H1 (cell line): Measurements from ENCODE around the gene MARK1. TPM values are rescaled to one million over a fixed set of nuclear protein-coding genes. Genes with fewer than 3 reads are reported as not detected.

Experiments
- CBX8 ChIP-seq: fragments of 300-800, 300-1000 bp; sonication (generic); IDR thresholded peaks from 2 replicates; pipeline ENCODE4 v1.7.1; 2016; ENCODE audit warnings: low read depth, low read length, borderline replicate concordance
- EP300 ChIP-seq, 2 experiments: IDR thresholded peaks; 1 replicate in 1 of 2; 2 replicates in 1 of 2; pipeline ENCODE4 v1.6.1; 2011 to 2012; ENCODE audit warnings: low read depth in 2 of 2, low read length in 2 of 2, mild to moderate bottlenecking in 2 of 2, borderline replicate concordance in 1 of 2, inconsistent platforms in 1 of 2, moderate library complexity in 1 of 2
- JUN ChIP-seq: IDR thresholded peaks from 2 replicates; pipeline ENCODE4 v1.6.1; 2011; ENCODE audit warnings: low read depth, mild to moderate bottlenecking, improper control_type of control experiment, low read length
- NRF1 ChIP-seq: IDR thresholded peaks from 2 replicates; pipeline ENCODE4 v1.6.1; 2011; ENCODE audit warnings: mild to moderate bottlenecking, low read depth, low read length, improper control_type of control experiment
- POLR2AphosphoS5 ChIP-seq: IDR thresholded peaks from 2 replicates; pipeline ENCODE4 v1.6.1; 2011; ENCODE audit warnings: low read depth, low read length
- TAF1 ChIP-seq: IDR thresholded peaks from 2 replicates; pipeline ENCODE4 v1.6.1; 2011; ENCODE audit warnings: mild to moderate bottlenecking, low read depth, low read length
- TCF12 ChIP-seq: IDR thresholded peaks from 2 replicates; pipeline ENCODE4 v1.6.1; 2011; ENCODE audit warnings: low read depth, mild to moderate bottlenecking, low read length
- ZNF274 ChIP-seq: IDR thresholded peaks from 2 replicates; pipeline ENCODE4 v1.7.0; 2012; ENCODE audit warnings: low read length, borderline replicate concordance; ENCODE audit errors: extremely low read depth
- polyA plus RNA-seq, 7 experiments: library from polyadenylated mRNA; depleted of rRNA in 3 of 7; stranded (reverse) in 5 of 7; unstranded in 2 of 7; fragments of >200 nt in 5 of 7; fragments of 200-250 nt in 2 of 7; gene quantifications; 1 replicate in 5 of 7; 2 replicates in 1 of 7; 4 replicates in 1 of 7; pipeline versions ENCODE4 v1.2.1 to v1.2.3, GENCODE V29; 2011 to 2013; ENCODE audit warnings: missing spikeins in 2 of 7, mixed read lengths in 2 of 7
- total RNA-seq: library from RNA; stranded (reverse); fragmentation: NEBNext Ultra II Directional; extraction: Animal tissue kit (Norgen Biotek cat#: 25700); gene quantifications from 2 replicates; pipeline ENCODE4 v1.2.1, GENCODE V29; 2021
- TF ChIP-seq, protein P1 (sequence below), 3 experiments: IDR thresholded peaks; 1 replicate in 2 of 3; 2 replicates in 1 of 3; pipeline versions ENCODE4 v1.5.1 to v1.6.1; 2011; ENCODE audit warnings: low read length in 3 of 3, mild to moderate bottlenecking in 3 of 3, inconsistent platforms in 2 of 3, low read depth in 1 of 3, moderate library complexity in 1 of 3; ENCODE audit not compliant: insufficient read depth in 1 of 3; ENCODE audit errors: control extremely low read depth in 1 of 3

The MARK1 gene
- total and polyA plus RNA-seq, 2 of the 8 experiments (the other 6 are each of a cell fraction or from before 2014, with no cell fraction given): 5.5 to 20.5 TPM

DNA sequence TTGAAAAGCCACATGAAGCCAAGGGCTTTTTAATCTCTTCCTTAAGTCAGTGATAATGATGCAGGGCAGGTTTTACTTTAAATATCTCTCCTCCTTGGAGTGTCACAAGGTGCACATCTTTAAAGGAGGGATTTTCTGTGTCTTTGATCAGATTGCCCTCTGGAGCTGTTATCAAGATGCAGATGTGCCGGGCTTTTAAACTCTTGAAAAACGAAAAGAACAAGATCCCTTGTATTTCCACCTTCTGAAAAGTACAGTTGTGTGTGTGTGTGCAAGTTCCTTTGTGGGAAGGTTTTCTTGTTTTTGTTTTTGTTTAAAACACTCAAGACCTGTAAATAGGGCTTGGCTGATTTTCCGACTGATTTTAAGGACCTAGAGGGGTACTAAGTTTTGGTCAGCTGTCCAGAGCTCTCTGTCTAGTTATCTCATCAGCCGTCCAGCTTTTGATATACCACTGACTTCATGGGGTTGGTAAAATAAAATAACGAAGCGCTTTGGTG lies 1.6 kb downstream of the MARK1 start (continued):
- no peak for TF ChIP-seq JUN
- no peak for TF ChIP-seq CBX8
- no peak for TF ChIP-seq EP300 (IDR thresholded peaks at IDR 0.05; ENCODE audit: borderline replicate concordance in 1 of 2, low read depth in 2 of 2, low read length in 2 of 2)
- TF ChIP-seq ZNF274: no peak
- no peak for TF ChIP-seq TCF12
- no peak for TF ChIP-seq TAF1
- TF ChIP-seq NRF1: no peak
- TF ChIP-seq, protein P1, sequence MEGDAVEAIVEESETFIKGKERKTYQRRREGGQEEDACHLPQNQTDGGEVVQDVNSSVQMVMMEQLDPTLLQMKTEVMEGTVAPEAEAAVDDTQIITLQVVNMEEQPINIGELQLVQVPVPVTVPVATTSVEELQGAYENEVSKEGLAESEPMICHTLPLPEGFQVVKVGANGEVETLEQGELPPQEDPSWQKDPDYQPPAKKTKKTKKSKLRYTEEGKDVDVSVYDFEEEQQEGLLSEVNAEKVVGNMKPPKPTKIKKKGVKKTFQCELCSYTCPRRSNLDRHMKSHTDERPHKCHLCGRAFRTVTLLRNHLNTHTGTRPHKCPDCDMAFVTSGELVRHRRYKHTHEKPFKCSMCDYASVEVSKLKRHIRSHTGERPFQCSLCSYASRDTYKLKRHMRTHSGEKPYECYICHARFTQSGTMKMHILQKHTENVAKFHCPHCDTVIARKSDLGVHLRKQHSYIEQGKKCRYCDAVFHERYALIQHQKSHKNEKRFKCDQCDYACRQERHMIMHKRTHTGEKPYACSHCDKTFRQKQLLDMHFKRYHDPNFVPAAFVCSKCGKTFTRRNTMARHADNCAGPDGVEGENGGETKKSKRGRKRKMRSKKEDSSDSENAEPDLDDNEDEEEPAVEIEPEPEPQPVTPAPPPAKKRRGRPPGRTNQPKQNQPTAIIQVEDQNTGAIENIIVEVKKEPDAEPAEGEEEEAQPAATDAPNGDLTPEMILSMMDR (IDR thresholded peaks at IDR 0.05; ENCODE audit: control extremely low read depth in 1 of 3, insufficient read depth in 1 of 3, low read depth in 1 of 3, low read length in 3 of 3): no peak
- no peak for TF ChIP-seq POLR2AphosphoS5
